Measurements from ENCODE around the gene FSIP1. TPM values are rescaled to one million over a fixed set of nuclear protein-coding genes. Genes with fewer than 3 reads are reported as not detected.

FSIP1 gene
- total and polyA plus RNA-seq, 9 of the 15 experiments (the other 6 are each of a cell fraction or from before 2014, with no cell fraction given) = 0.07 to 0.51 (median 0.29) TPM

DNA sequence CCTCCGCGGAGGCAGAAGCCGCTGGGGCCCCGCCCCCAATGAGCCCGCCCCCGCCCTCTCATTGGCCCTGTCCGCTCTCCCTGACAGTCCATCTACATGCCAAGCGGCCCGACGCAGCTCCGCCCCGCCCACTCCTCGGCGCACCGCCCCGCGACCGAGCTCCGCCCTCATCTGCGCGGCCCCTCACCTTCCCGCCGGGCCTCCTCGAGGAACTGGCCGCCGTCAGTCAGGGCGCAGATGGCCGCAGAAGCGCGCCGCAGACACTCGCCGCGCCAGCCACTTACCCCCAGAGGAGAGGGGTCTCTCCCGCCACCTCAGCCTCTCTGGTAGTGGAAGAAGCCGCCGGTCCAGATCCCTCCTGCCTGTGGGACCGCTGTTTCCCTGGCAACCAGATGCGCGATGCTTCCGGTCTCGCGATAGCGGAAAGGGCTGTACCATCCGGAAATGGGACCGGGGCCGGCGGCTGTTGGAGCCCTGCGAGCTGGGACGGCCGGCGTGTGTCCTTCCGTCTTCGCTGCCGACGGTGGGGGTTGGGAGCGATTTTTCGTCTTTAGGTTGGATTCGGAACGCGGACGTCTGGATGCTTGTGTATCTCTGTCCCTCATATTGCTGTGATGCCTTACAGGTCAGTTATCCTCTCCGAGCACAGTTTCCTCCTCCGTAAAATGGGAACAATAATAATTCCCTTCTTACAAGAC lies at the start of gene FSIP1 (continued):
- TF ChIP-seq ZNF280A (IDR thresholded peaks at IDR 0.05; ENCODE audit: low read depth, partially characterized antibody) (no peak), ILF3 (IDR thresholded peaks at IDR 0.05; ENCODE audit: borderline replicate concordance) (no peak), RAD21 (CRISPR knock-in tag; conservative IDR thresholded peaks at IDR 0.05 in 1 of 2, IDR thresholded peaks at IDR 0.05 in 1 of 2) (no peak), FOXA1 (IDR thresholded peaks at IDR 0.05; ENCODE audit: borderline replicate concordance) (no peak), ETV1 (tag; conservative IDR thresholded peaks at IDR 0.05; ENCODE audit: low read depth) (peak; percentile 91), RB1 (IDR thresholded peaks at IDR 0.05; ENCODE audit: low read depth) (peak; percentile 56), STAT5A (IDR thresholded peaks at IDR 0.05; ENCODE audit: borderline replicate concordance, low read length) (no peak), SMAD3 (CRISPR knock-in tag; conservative IDR thresholded peaks at IDR 0.05) (no peak), HNRNPL (IDR thresholded peaks at IDR 0.05; ENCODE audit: low read depth, low read length) (no peak), ZNF592 (IDR thresholded peaks at IDR 0.05) (no peak), SMAD2 (IDR thresholded peaks at IDR 0.05; ENCODE audit: low read depth, low read length) (no peak), C11orf30 (IDR thresholded peaks at IDR 0.05; ENCODE audit: low read depth) (no peak), ZNF561 (CRISPR knock-in tag; conservative IDR thresholded peaks at IDR 0.05) (no peak), SMARCC2 (IDR thresholded peaks at IDR 0.05; ENCODE audit: low read depth) (no peak), DPF2 (IDR thresholded peaks at IDR 0.05) (no peak), HDAC3 (IDR thresholded peaks at IDR 0.05; ENCODE audit: borderline replicate concordance, partially characterized antibody) (peak; percentile 25)
- TF ChIP-seq, protein P1, sequence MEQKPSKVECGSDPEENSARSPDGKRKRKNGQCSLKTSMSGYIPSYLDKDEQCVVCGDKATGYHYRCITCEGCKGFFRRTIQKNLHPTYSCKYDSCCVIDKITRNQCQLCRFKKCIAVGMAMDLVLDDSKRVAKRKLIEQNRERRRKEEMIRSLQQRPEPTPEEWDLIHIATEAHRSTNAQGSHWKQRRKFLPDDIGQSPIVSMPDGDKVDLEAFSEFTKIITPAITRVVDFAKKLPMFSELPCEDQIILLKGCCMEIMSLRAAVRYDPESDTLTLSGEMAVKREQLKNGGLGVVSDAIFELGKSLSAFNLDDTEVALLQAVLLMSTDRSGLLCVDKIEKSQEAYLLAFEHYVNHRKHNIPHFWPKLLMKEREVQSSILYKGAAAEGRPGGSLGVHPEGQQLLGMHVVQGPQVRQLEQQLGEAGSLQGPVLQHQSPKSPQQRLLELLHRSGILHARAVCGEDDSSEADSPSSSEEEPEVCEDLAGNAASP (IDR thresholded peaks at IDR 0.05) = no peak
- TF ChIP-seq, protein P2, sequence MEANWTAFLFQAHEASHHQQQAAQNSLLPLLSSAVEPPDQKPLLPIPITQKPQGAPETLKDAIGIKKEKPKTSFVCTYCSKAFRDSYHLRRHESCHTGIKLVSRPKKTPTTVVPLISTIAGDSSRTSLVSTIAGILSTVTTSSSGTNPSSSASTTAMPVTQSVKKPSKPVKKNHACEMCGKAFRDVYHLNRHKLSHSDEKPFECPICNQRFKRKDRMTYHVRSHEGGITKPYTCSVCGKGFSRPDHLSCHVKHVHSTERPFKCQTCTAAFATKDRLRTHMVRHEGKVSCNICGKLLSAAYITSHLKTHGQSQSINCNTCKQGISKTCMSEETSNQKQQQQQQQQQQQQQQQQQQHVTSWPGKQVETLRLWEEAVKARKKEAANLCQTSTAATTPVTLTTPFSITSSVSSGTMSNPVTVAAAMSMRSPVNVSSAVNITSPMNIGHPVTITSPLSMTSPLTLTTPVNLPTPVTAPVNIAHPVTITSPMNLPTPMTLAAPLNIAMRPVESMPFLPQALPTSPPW (CRISPR knock-in tag; IDR thresholded peaks at IDR 0.05) = peak; percentile 31; the same call in 1 of the 2 replicates

Data from K562 (cell line).